ENCODE results near the gene CELSR1. TPM values are rescaled to one million over a fixed set of nuclear protein-coding genes. Genes with fewer than 3 reads are reported as not detected.

CELSR1 gene
- total RNA-seq, 1 experiment from 2014 or later, result 19.6 TPM

GRCh38 chr22:46350121-46350520 is 187.3 kb downstream of the CELSR1 start:
- DNase-seq (ENCODE audit: low spot score), result no peak

DNA sequence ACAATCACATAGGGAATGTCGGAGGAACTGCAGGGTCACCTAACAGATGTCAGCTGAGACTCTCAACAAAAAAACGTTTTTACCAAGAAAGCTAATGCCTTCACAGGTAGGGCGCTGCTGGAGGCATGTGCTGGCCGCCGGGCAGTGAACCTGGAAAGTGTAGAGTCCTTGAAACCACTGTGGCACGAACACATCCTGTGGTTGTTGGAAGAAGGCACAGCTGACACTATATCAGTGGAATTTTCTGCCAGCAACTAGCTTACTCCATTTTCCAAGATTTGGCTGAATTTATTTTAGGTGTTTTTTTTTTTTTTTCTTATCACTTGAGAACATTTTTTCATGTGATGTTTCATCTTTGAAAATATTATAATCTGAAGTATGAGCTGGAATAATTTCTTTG is 187.7 kb downstream of the CELSR1 start:
- DNase-seq (ENCODE audit: low spot score), result no peak

GRCh38 chr22:46349238-46349637 is 188.2 kb downstream of the CELSR1 start:
- no peak for DNase-seq (ENCODE audit: low spot score)

- no peak for DNase-seq (ENCODE audit: low spot score)
Observed at GRCh38 chr22:46348099-46348695, 189.2 kb downstream of the CELSR1 start.

GRCh38 chr22:46347646-46348045 is 189.8 kb downstream of the CELSR1 start:
- DNase-seq (ENCODE audit: low spot score), result no peak

GRCh38 chr22:46346680-46347405 is 190.6 kb downstream of the CELSR1 start:
- DNase-seq (ENCODE audit: low spot score), result no peak

DNA sequence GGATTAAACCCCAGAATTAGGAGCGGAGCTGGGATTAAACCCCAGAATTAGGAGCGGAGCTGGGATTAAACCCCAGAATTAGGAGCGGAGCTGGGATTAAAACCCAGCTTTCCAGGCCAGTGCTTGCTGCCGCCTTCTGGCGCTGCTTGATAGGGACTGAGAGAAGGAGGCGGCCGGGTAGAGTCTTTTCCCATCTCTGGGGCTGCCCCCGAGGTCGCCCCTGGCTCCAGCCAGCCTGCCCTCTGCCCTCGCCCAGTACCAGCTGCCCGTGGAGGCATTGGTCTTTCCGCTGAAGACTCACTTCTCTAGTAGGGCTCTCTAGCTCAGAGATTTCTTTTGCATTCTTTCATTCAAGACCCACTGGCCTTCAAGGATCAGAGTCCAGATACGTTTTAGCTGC is 196.7 kb downstream of the CELSR1 start:
- no peak for DNase-seq (ENCODE audit: low spot score)

GRCh38 chr22:46339956-46340355 is 197.5 kb downstream of the CELSR1 start:
- no peak for DNase-seq (ENCODE audit: low spot score)

DNA sequence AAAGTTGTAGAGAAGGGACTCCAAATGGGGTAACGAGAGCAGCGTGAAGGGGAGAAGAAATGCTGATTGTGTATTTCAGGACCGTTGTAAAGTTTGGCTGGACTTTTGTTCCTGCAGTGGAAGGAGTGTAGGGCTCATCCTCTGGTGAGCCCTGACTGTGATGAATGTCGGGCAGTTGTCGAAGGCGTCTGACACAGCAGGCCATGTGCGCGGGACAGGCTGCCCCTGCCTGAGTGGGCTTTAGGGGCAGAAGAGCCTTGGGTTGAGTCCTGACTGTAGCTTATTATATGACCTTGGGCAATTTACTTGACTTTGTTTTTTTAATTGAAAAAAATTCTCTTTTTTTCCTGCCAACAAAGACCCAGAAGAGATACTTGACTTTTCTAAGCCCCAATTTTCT is 198.8 kb downstream of the CELSR1 start:
- DNase-seq (ENCODE audit: low spot score), result no peak

- DNase-seq (ENCODE audit: low spot score), result no peak
Observed at GRCh38 chr22:46337870-46338269, 199.6 kb downstream of the CELSR1 start.

GRCh38 chr22:46336119-46337078 is 201.0 kb downstream of the CELSR1 start:
- no peak for DNase-seq (ENCODE audit: low spot score)

DNA sequence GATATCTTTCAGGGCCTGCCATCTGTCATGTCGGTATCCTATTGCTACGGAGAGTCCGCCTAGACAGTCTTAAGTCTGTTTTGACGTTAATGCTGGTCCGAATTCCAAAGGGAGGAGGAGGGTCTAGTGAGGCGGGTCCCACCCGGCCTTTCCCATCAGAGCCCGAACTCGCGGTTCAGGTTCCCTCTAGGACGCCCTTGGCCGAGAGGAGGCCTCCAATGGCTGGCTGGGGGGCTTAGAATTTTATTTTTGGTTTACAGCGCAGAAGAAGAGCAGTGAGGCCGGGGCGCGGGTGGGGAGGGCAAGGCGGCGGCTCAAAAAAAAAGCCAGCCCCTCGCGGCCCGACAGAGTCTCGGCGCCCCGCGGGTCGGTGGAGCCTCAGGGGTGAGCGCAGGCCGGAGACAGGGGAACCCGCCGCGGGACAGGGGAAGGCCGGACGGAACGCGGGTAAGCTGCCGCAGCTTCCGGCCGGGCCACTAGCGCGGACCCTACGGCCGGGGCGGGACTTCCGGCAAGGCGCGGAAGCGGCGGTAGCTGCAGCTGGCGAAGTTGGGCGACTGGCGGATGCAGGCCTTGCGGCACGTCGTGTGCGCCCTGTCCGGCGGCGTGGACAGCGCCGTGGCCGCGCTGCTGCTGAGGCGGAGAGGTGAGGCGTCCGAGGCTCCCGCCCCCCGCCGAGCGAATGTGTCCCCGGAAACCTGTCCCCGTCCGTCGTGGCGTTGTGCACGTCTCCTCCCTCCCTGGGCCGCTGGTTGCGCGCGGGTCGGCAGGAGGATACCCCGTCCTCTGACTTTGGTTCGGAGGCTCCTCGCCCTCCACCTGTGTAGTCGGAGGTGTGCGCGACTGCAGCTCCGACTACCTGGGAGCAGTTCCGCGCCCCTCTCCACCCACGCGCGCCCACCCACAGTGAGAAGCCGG is 202.0 kb downstream of the CELSR1 start, which contains the start of gene TRMU:
Gene TRMU (plus strand): TSS at position 514 of the 918 bp plus-strand sequence. CDS start 51 bp downstream, at position 565.
- peak; percentile 57 for DNase-seq (ENCODE audit: low spot score)

GRCh38 chr22:46331496-46331895 is 205.9 kb downstream of the CELSR1 start:
- no peak for DNase-seq (ENCODE audit: low spot score)

DNA sequence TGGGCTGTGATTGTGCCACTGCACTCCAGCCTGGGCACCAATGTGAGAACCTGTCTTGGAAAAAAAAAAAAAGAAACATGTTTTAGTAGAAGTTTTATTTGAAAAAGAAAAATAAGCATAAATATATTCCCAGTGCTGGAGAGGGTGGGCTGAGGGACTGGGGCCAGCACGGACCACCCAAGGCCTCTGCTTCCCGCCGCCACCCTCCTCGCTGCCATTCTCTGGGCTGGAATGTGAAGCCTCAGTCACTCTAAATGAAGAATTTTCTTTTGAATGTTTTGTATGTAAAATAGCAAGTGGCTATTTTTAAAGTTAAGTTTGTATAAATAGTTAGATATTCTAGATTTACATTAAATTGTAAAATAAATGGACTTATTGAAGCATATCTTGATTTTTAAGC is 207.0 kb downstream of the CELSR1 start:
- DNase-seq (ENCODE audit: low spot score), result no peak

- DNase-seq (ENCODE audit: low spot score), result no peak
Observed at GRCh38 chr22:46329616-46330015, 207.8 kb downstream of the CELSR1 start.

DNA sequence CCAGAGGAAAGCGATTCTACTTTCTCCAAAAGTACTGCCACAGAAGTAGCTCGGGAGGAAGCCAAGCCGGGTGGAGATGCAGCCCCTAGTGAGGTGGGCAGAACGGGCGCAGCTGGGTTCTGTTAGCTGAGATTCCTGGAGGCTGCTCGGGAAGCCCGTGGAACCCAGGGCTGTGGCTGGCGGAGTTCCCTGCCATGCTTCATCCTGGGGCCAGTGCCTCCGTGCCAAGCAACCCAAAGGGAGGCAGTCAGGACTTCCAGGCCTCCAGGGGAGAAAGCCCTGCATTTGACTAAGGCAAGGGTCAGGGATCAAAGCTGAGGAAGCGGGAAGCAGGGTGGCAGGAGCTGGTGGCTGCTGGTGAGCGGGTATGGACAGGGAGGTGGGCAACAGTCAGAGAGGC is 208.6 kb downstream of the CELSR1 start:
- no peak for DNase-seq (ENCODE audit: low spot score)

GRCh38 chr22:46327691-46328465 is 209.5 kb downstream of the CELSR1 start:
- DNase-seq (ENCODE audit: low spot score), result no peak

DNA sequence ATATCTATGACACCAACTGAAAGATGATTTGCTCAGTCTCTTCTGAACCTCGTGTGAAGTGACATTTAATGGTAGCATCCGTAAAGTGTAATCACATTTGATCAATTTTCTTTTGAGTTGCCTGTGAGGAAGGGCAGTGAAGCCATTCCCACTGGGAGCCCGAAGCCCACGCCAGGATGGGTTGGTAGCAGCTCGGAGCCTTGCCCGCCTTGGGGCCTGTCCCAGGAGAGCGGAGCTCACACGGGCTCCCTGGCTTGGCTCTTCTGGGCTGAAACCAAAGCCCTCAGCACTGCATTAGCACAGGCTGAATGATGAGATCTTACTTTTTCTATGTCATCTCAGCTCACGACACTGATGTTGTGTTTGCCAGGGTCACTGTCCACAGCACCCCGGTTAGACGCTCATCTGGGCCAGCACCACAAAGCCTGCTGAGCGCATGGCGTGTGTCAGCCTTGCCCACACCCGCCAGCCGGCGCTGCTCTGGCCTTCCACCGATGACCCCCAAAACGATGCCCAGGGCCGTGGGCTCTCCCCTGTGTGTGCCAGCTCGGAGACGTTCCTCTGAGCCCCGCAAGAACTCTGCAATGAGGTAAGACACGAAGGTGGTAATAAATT is 211.2 kb downstream of the CELSR1 start:
- no peak for DNase-seq (ENCODE audit: low spot score)

DNA sequence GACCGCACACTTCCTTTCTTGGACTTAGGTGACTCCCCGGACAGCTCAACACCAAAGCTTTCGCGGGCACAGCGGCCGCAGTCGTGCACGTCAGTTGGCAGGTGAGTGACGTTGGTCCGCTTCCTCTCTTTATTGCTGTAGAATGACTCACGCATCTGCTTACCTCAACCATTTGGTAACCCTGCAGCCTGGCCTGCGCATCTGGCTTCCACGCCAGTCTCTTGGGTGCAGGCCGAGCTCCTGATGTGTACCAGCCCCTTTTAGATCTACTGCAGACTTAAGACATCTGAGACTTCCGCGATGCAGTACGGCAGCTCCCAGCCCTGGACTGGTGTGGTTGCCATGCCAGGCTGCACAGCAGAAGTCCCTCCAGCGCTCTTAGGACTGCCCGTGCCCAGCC is 214.3 kb downstream of the CELSR1 start:
- DNase-seq (ENCODE audit: low spot score), result no peak

- DNase-seq (ENCODE audit: low spot score), result no peak
Observed at GRCh38 chr22:46322711-46323110, 214.7 kb downstream of the CELSR1 start.

Measured in A172 (cell line).